Calu3 (cell line): ENCODE results near the gene MPG. TPM values are rescaled to one million over a fixed set of nuclear protein-coding genes. Genes with fewer than 3 reads are reported as not detected.

Experiments
- BruUV-seq: library from RNA; stranded (reverse); fragments of 400-500 nt; replicated peaks from 2 replicates; lab custom pipeline; 2021; lab: Mats Ljungman, UMichigan
- CTCF ChIA-PET: fragments of 300-600 bp; sonication (Branson Sonifier 250); formaldehyde crosslinking; loops from one replicate; lab custom pipeline; 2022; ENCODE audit warnings: antibody characterized with exemption; lab: Charles Lee
- DNase-seq: peaks from one replicate; pipeline ENCODE4 v3.0.0; 2022
- H3K27ac Mint-ChIP-seq: one replicate; pipeline ENCODE4 v1.8.0; 2022; ENCODE audit warnings: mixed read lengths; ENCODE audit not compliant: unreplicated experiment
- H3K27me3 Mint-ChIP-seq: one replicate; pipeline ENCODE4 v1.8.0; 2022; ENCODE audit warnings: mixed read lengths; ENCODE audit not compliant: unreplicated experiment
- H3K36me3 Mint-ChIP-seq: one replicate; pipeline ENCODE4 v1.8.0; 2022; ENCODE audit warnings: mild to moderate bottlenecking, moderate library complexity, mixed read lengths; ENCODE audit not compliant: insufficient read depth, unreplicated experiment
- H3K4me1 Mint-ChIP-seq: one replicate; pipeline ENCODE4 v1.8.0; 2022; ENCODE audit warnings: mild to moderate bottlenecking, low read depth, mixed read lengths; ENCODE audit not compliant: unreplicated experiment
- H3K4me3 Mint-ChIP-seq: one replicate; pipeline ENCODE4 v1.8.0; 2022; ENCODE audit warnings: mild to moderate bottlenecking, low read depth, moderate library complexity, mixed read lengths; ENCODE audit not compliant: unreplicated experiment
- H3K9me3 Mint-ChIP-seq: one replicate; pipeline ENCODE4 v1.8.0; 2022; ENCODE audit warnings: low read depth, mixed read lengths; ENCODE audit not compliant: unreplicated experiment
- CTCF ChIP-seq: fragments of 200-600 bp; IDR thresholded peaks from one replicate; pipeline ENCODE4 v1.8.0; 2022; ENCODE audit warnings: antibody characterized with exemption; ENCODE audit not compliant: unreplicated experiment
- intact Hi-C: fragments of 100-400 bp; cut with micrococcal nuclease; formaldehyde crosslinking; loops from one replicate; pipeline ENCODE4 v1.10.0; 2022; ENCODE audit not compliant: unreplicated experiment
- total RNA-seq: library from RNA; stranded (reverse); gene quantifications from 2 replicates; pipeline ENCODE4 v1.2.3, GENCODE V29; 2022

The MPG gene
- total RNA-seq, 1 experiment from 2014 or later: 40.1 TPM

- CTCF ChIA-PET: no interaction called here
- intact Hi-C loops: no loop called here
- BruUV-seq: no TSS peak
- H3K27me3 Mint-ChIP-seq: no peaks in the 10 kb centered on the region
- no peak for DNase-seq
- TF ChIP-seq CTCF: no peak
- peaks cover 25% of the 10 kb centered on the region for H3K36me3 Mint-ChIP-seq
- H3K9me3 Mint-ChIP-seq: no peaks in the 10 kb centered on the region
- peaks cover 11% of the 10 kb centered on the region for H3K4me1 Mint-ChIP-seq
- no peak overlapping the region for H3K4me3 Mint-ChIP-seq
- no peak overlapping the region for H3K27ac Mint-ChIP-seq
Observed at GRCh38 chr16:112153-112840, 34.3 kb downstream of the MPG start.

- CTCF ChIA-PET: no interaction called here
- BruUV-seq: no TSS peak
- Mint-ChIP-seq H3K27me3 (no peaks in the 10 kb centered on the region), H3K9me3 (no peaks in the 10 kb centered on the region), H3K4me1 (peaks cover 11% of the 10 kb centered on the region), H3K27ac (no peak overlapping the region), H3K4me3 (no peak overlapping the region), H3K36me3 (peaks cover 24% of the 10 kb centered on the region)
- intact Hi-C loops: no loop called here
- no peak for TF ChIP-seq CTCF
- no peak for DNase-seq
Observed at GRCh38 chr16:114327-114726, 36.3 kb downstream of the MPG start.

- intact Hi-C loops: loop anchor here (2.0 kb wide), 1 partner anchor 65 kb away; the partner anchor contains the start of gene HBQ1
- H3K27ac Mint-ChIP-seq: no peak overlapping the region
- no peak overlapping the region for H3K4me3 Mint-ChIP-seq
- TF ChIP-seq CTCF: no peak
- DNase-seq: no peak
- H3K4me1 Mint-ChIP-seq: peaks cover 11% of the 10 kb centered on the region
- CTCF ChIA-PET: no interaction called here
- H3K9me3 Mint-ChIP-seq: no peaks in the 10 kb centered on the region
- H3K36me3 Mint-ChIP-seq: peaks cover 24% of the 10 kb centered on the region
- H3K27me3 Mint-ChIP-seq: no peaks in the 10 kb centered on the region
- no TSS peak for BruUV-seq
Observed at GRCh38 chr16:116015-116414, 38.0 kb downstream of the MPG start.

- Mint-ChIP-seq H3K4me3 (no peak overlapping the region), H3K4me1 (peaks cover 11% of the 10 kb centered on the region), H3K27me3 (no peaks in the 10 kb centered on the region), H3K27ac (no peak overlapping the region), H3K9me3 (no peaks in the 10 kb centered on the region), H3K36me3 (peaks cover 25% of the 10 kb centered on the region)
- DNase-seq: peak; percentile 92
- intact Hi-C loops: loop anchor here (2.0 kb wide), 1 partner anchor 63 kb away; the partner anchor contains the start of gene HBQ1
- no TSS peak for BruUV-seq
- TF ChIP-seq CTCF: peak; percentile 95
- CTCF ChIA-PET: interaction anchor here (0.6 to 2.1 kb wide), 4 partner anchors 11 to 244 kb away, joined by 3 to 12 read pairs (median 9); no protein-coding TSS in a partner anchor
Observed at GRCh38 chr16:117379-118365, 39.6 kb downstream of the MPG start.
